H9 (cell line): Measurements from ENCODE around the gene OSM. TPM values are rescaled to one million over a fixed set of nuclear protein-coding genes. Genes with fewer than 3 reads are reported as not detected.

Source experiments
- DNase-seq: peaks from one replicate; pipeline ENCODE4 v3.0.0-alpha.2; 2017
- H2AFZ ChIP-seq: one replicate; pipeline ENCODE4 v1.6.1; 2013; ENCODE audit warnings: mild to moderate bottlenecking, low read length, control low read depth, moderate library complexity
- H2AK5ac ChIP-seq: 2 replicates; pipeline ENCODE4 v1.6.1; 2013; ENCODE audit warnings: low read length, control low read depth, mixed read lengths; ENCODE audit not compliant: insufficient read length
- H2BK120ac ChIP-seq: one replicate; pipeline ENCODE4 v1.6.1; 2013; ENCODE audit warnings: low read depth, mild to moderate bottlenecking, low read length, control low read depth, inconsistent platforms; ENCODE audit not compliant: poor library complexity, severe bottlenecking
- H2BK12ac ChIP-seq: 2 replicates; pipeline ENCODE4 v1.6.1; 2013; ENCODE audit warnings: low read length, control low read depth, mixed read lengths, low read depth; ENCODE audit not compliant: insufficient read length
- H2BK15ac ChIP-seq: 2 replicates; pipeline ENCODE4 v1.6.1; 2013; ENCODE audit warnings: low read depth, low read length, control low read depth
- H2BK20ac ChIP-seq: one replicate; pipeline ENCODE4 v1.6.1; 2013; ENCODE audit warnings: low read depth, mild to moderate bottlenecking, low read length, control low read depth, inconsistent platforms; ENCODE audit not compliant: poor library complexity, severe bottlenecking
- H2BK5ac ChIP-seq: 2 replicates; pipeline ENCODE4 v1.6.1; 2013; ENCODE audit warnings: low read length, control low read depth, mixed read lengths; ENCODE audit not compliant: insufficient read length
- H3K14ac ChIP-seq: 2 replicates; pipeline ENCODE4 v1.6.1; 2013; ENCODE audit warnings: low read length, control low read depth; ENCODE audit not compliant: insufficient read depth
- H3K18ac ChIP-seq: 2 replicates; pipeline ENCODE4 v1.6.1; 2013; ENCODE audit warnings: low read depth, mild to moderate bottlenecking, mixed read lengths, low read length, control low read depth; ENCODE audit not compliant: insufficient read length
- H3K23ac ChIP-seq: 2 replicates; pipeline ENCODE4 v1.6.1; 2013; ENCODE audit warnings: low read length, control low read depth, mixed read lengths, low read depth; ENCODE audit not compliant: insufficient read length
- H3K23me2 ChIP-seq: 2 replicates; pipeline ENCODE4 v1.6.1; 2013; ENCODE audit warnings: low read depth, mild to moderate bottlenecking, mixed read lengths, low read length, control low read depth; ENCODE audit not compliant: insufficient read length, poor library complexity, severe bottlenecking
- H3K27ac ChIP-seq: 2 replicates; pipeline ENCODE4 v1.5.1; 2013; ENCODE audit warnings: low read length, control low read depth, mixed read lengths, low read depth; ENCODE audit not compliant: insufficient read length
- H3K27me3 ChIP-seq: 2 replicates; pipeline ENCODE4 v1.6.1; 2013; ENCODE audit warnings: low read length, control low read depth, inconsistent platforms; ENCODE audit not compliant: insufficient read depth
- H3K4ac ChIP-seq: 2 replicates; pipeline ENCODE4 v1.6.1; 2013; ENCODE audit warnings: low read depth, mild to moderate bottlenecking, control low read depth, inconsistent platforms, low read length, moderate library complexity
- H3K4me1 ChIP-seq: 2 replicates; pipeline ENCODE4 v1.6.1; 2013; ENCODE audit warnings: low read length, control low read depth, inconsistent platforms; ENCODE audit not compliant: insufficient read depth
- H3K4me2 ChIP-seq: 2 replicates; pipeline ENCODE4 v1.6.1; 2013; ENCODE audit warnings: low read length, control low read depth, mixed read lengths; ENCODE audit not compliant: insufficient read length, insufficient read depth
- H3K56ac ChIP-seq: 2 replicates; pipeline ENCODE4 v1.6.1; 2013; ENCODE audit warnings: low read depth, mild to moderate bottlenecking, mixed read lengths, low read length, control low read depth; ENCODE audit not compliant: insufficient read length
- H3K79me1 ChIP-seq: 2 replicates; pipeline ENCODE4 v1.6.1; 2013; ENCODE audit warnings: low read depth, mild to moderate bottlenecking, moderate library complexity, low read length, control low read depth, inconsistent platforms; ENCODE audit not compliant: insufficient read depth, poor library complexity, severe bottlenecking
- H3K79me2 ChIP-seq: 2 replicates; pipeline ENCODE4 v1.6.1; 2013; ENCODE audit warnings: low read length, control low read depth, inconsistent platforms; ENCODE audit not compliant: insufficient read depth
- H3K9ac ChIP-seq: 2 replicates; pipeline ENCODE4 v1.6.1; 2013; ENCODE audit warnings: low read length, control low read depth, mixed read lengths; ENCODE audit not compliant: insufficient read length; ENCODE audit errors: extremely low read depth
- H3K9me3 ChIP-seq: one replicate; pipeline ENCODE4 v1.6.1; 2013; ENCODE audit warnings: low read depth, low read length, inconsistent platforms; ENCODE audit not compliant: control insufficient read depth
- H3T11ph ChIP-seq: one replicate; pipeline ENCODE4 v1.6.1; 2013; ENCODE audit warnings: mild to moderate bottlenecking, low read length, control low read depth, inconsistent platforms
- H4K20me1 ChIP-seq: one replicate; pipeline ENCODE4 v1.6.1; 2013; ENCODE audit not compliant: control insufficient read depth, insufficient read length, insufficient read depth
- H4K5ac ChIP-seq: 2 replicates; pipeline ENCODE4 v1.6.1; 2013; ENCODE audit warnings: low read depth, mild to moderate bottlenecking, mixed read lengths, low read length, control low read depth; ENCODE audit not compliant: insufficient read length
- H4K8ac ChIP-seq: replicated peaks from 2 replicates; pipeline ENCODE4 v1.6.1; 2013; ENCODE audit warnings: low read length, control low read depth, mixed read lengths, low read depth; ENCODE audit not compliant: insufficient read length
- H4K91ac ChIP-seq: 2 replicates; pipeline ENCODE4 v1.6.1; 2013; ENCODE audit warnings: low read depth, mild to moderate bottlenecking, moderate library complexity, mixed read lengths, low read length, control low read depth; ENCODE audit not compliant: insufficient read length
- H3K27ac Mint-ChIP-seq, 3 experiments: 2 replicates in 2 of 3; 3 replicates in 1 of 3; pipeline ENCODE4 v1.8.0; 2020 to 2021; ENCODE audit warnings: mixed read lengths in 3 of 3, mild to moderate bottlenecking in 1 of 3, moderate library complexity in 1 of 3
- H3K27me3 Mint-ChIP-seq: 2 replicates; pipeline ENCODE4 v1.8.0; 2021; ENCODE audit warnings: low read depth, mild to moderate bottlenecking, moderate library complexity, mixed read lengths
- H3K36me3 Mint-ChIP-seq, 3 experiments: 2 replicates in 2 of 3; 3 replicates in 1 of 3; pipeline ENCODE4 v1.8.0; 2020 to 2021; ENCODE audit warnings: low read depth in 3 of 3, mixed read lengths in 3 of 3; ENCODE audit not compliant: insufficient read depth in 1 of 3
- H3K4me1 Mint-ChIP-seq, 2 experiments: 2 replicates each; pipeline ENCODE4 v1.8.0; 2020; ENCODE audit warnings: mixed read lengths in 2 of 2
- H3K4me3 Mint-ChIP-seq, 2 experiments: 2 replicates in 1 of 2; 3 replicates in 1 of 2; pipeline ENCODE4 v1.8.0; 2020 to 2021; ENCODE audit warnings: mild to moderate bottlenecking in 2 of 2, mixed read lengths in 2 of 2, moderate library complexity in 1 of 2
- H3K9me3 Mint-ChIP-seq, 2 experiments: 2 replicates in 1 of 2; 3 replicates in 1 of 2; pipeline ENCODE4 v1.8.0; 2020; ENCODE audit warnings: mild to moderate bottlenecking in 2 of 2, mixed read lengths in 2 of 2, moderate library complexity in 1 of 2
- CTCF ChIP-seq: fragments of 200-600 bp; sonication (generic); conservative IDR thresholded peaks from 3 replicates; pipeline ENCODE4 v1.8.0; 2021; ENCODE audit warnings: antibody characterized with exemption, mild to moderate bottlenecking
- WGBS: extraction: QIAGEN DNeasy Blood & Tissue Kit; methylation state at CpG from one replicate; pipeline ENCODE4 v1.1.7; 2013; ENCODE audit warnings: missing lambda C conversion rate, low lambda C conversion rate, mixed read lengths; ENCODE audit not compliant: insufficient read length; ENCODE audit errors: extremely low coverage; 5-methylcytosine and 5-hydroxymethylcytosine counted together
- total RNA-seq: library from RNA; stranded (reverse); gene quantifications from 2 replicates; pipeline ENCODE4 v1.2.1, GENCODE V29; 2021

The OSM gene
- total RNA-seq, 1 experiment from 2014 or later, result not detected

GRCh38 chr22:30238136-30238535 is 28.5 kb downstream of the OSM start:
- peaks cover 12% of the 10 kb centered on the region for H3K4me1 ChIP-seq
- DNase-seq, result no peak
- no peak overlapping the region for H2BK5ac ChIP-seq
- Mint-ChIP-seq H3K4me1 (peaks cover 47% of the 10 kb centered on the region in 2 experiments), H3K9me3 (peaks cover 0 to 2% of the 10 kb centered on the region in 2 experiments; a peak in 1 of 5 replicates), H3K27me3 (peaks cover 11% of the 10 kb centered on the region), H3K36me3 (peaks cover 0 to 14% (median 0%) of the 10 kb centered on the region in 3 experiments; a peak in 3 of 7 replicates), H3K4me3 (no peak overlapping the region), H3K27ac (no peak overlapping the region; a peak in 1 of 7 replicates)
- TF ChIP-seq CTCF, result no peak
- H4K8ac ChIP-seq, result no peak overlapping the region
- no peak overlapping the region for H3K14ac ChIP-seq
- no peak overlapping the region for H2AK5ac ChIP-seq
- H4K5ac ChIP-seq, result no peak overlapping the region
- H3K9ac ChIP-seq, result no peak overlapping the region
- no peak overlapping the region for H3K27ac ChIP-seq
- H2BK15ac ChIP-seq, result no peak overlapping the region
- no peak overlapping the region for H2BK12ac ChIP-seq
- no peaks in the 10 kb centered on the region for H3K79me1 ChIP-seq
- H3K9me3 ChIP-seq, result no peaks in the 10 kb centered on the region
- H3K27me3 ChIP-seq, result no peaks in the 10 kb centered on the region
- no peak overlapping the region for H3K23ac ChIP-seq
- H3K4ac ChIP-seq, result no peak overlapping the region
- no peak overlapping the region for H2BK20ac ChIP-seq
- no peak overlapping the region for H4K91ac ChIP-seq
- H3K79me2 ChIP-seq, result no peaks in the 10 kb centered on the region
- no peak overlapping the region for H3T11ph ChIP-seq
- H3K23me2 ChIP-seq, result no peaks in the 10 kb centered on the region
- no CpG with 5 or more reads among the region's 9 CpGs for WGBS
- no peak overlapping the region for H2BK120ac ChIP-seq
- H4K20me1 ChIP-seq, result no peaks in the 10 kb centered on the region
- no peak overlapping the region for H3K18ac ChIP-seq
- no peak overlapping the region for H3K56ac ChIP-seq
- H3K4me2 ChIP-seq, result no peak overlapping the region
- no peak overlapping the region for H2AFZ ChIP-seq
